Measurements from ENCODE around the gene NRG2. TPM values are rescaled to one million over a fixed set of nuclear protein-coding genes. Genes with fewer than 3 reads are reported as not detected.

NRG2 gene
- total and polyA plus RNA-seq, 2 of the 8 experiments (the other 6 are each of a cell fraction or from before 2014, with no cell fraction given): 0.27 to 0.54 TPM

- no peak overlapping the region for H3K56ac ChIP-seq (replicated peaks; ENCODE audit: insufficient read length, low read depth, low read length)
- no peak for FAIRE-seq
- no peak overlapping the region for H3K9ac ChIP-seq (replicated peaks in 1 of 4; ENCODE audit: extremely low read depth in 1 of 4, low read depth in 3 of 4, low read length in 3 of 4)
- TF ChIP-seq CTCF (IDR thresholded peaks at IDR 0.05; ENCODE audit: control extremely low read depth in 1 of 3, insufficient read depth in 1 of 3, low read depth in 1 of 3, low read length in 3 of 3) (no peak), TBP (IDR thresholded peaks at IDR 0.05; ENCODE audit: low read depth, low read length) (no peak), FOSL1 (IDR thresholded peaks at IDR 0.05; ENCODE audit: insufficient read depth, low read depth, low read length) (no peak), USF2 (IDR thresholded peaks at IDR 0.05; ENCODE audit: low read length) (no peak), RAD21 (IDR thresholded peaks at IDR 0.05 in 1 of 2, conservative IDR thresholded peaks at IDR 0.05 in 1 of 2; ENCODE audit: low read depth in 2 of 2, low read length in 2 of 2) (no peak), SUZ12 (IDR thresholded peaks at IDR 0.05; ENCODE audit: low read length) (no peak), BCL11A (IDR thresholded peaks at IDR 0.05; ENCODE audit: low read depth in 2 of 2, low read length in 2 of 2) (no peak)
These were observed 232.5 kb downstream of the NRG2 start for GRCh38 chr5:139810341-139811273.

More at GRCh38 chr5:139810341-139811273, 232.5 kb downstream of the NRG2 start:
- no peak overlapping the region for H3K4me2 ChIP-seq (ENCODE audit: insufficient read depth in 1 of 2, low read depth in 2 of 2, low read length in 2 of 2)
- no peak overlapping the region for H3K27ac ChIP-seq (ENCODE audit: low read depth, low read length)
- no peaks in the 10 kb centered on the region for H3K4me1 ChIP-seq (replicated peaks in 1 of 4; ENCODE audit: control insufficient read depth in 3 of 4, insufficient read depth in 4 of 4, low read length in 3 of 4)
- H4K8ac ChIP-seq (ENCODE audit: extremely low read depth, insufficient read depth, low read length): no peak overlapping the region
- no peak overlapping the region for H2BK12ac ChIP-seq (ENCODE audit: low read depth, low read length)
- no peak overlapping the region for H3K23ac ChIP-seq (ENCODE audit: insufficient read length)
- no peak overlapping the region for H3K18ac ChIP-seq (ENCODE audit: extremely low read depth, low read length)
- DNase-seq (ENCODE audit: low read depth in 1 of 2, low spot score in 2 of 2): no peak
- no peak overlapping the region for H4K5ac ChIP-seq (ENCODE audit: insufficient read length, low read depth, low read length)
- WGBS, 2 experiments (ENCODE audit: extremely low coverage in 1 of 2, insufficient coverage in 1 of 2, insufficient read length in 1 of 2, insufficient replicate concordance in 2 of 2, low coverage in 1 of 2, low lambda C conversion rate in 2 of 2, missing lambda C conversion rate in 1 of 2): 82% methylated on average over 8 of the region's 8 CpGs; no CpG with 5 or more reads in 1 of the 2 experiments
- H3K27me3 ChIP-seq (replicated peaks in 1 of 4; ENCODE audit: control insufficient read depth in 3 of 4, extremely low read depth in 1 of 4, insufficient read depth in 3 of 4, low read length in 3 of 4): no peaks in the 10 kb centered on the region
- H2AFZ ChIP-seq (ENCODE audit: low read length): no peak overlapping the region
- no peak overlapping the region for H2BK15ac ChIP-seq (ENCODE audit: low read length)
- H4K91ac ChIP-seq (replicated peaks; ENCODE audit: insufficient read length, low read length): no peak overlapping the region
- no peaks in the 10 kb centered on the region for H3K36me3 ChIP-seq (ENCODE audit: control insufficient read depth in 2 of 4, insufficient read depth in 4 of 4, low read length in 3 of 4)
- no peak overlapping the region for H3K4me3 ChIP-seq (ENCODE audit: extremely low read depth in 1 of 4, insufficient read depth in 2 of 4, low read depth in 3 of 4, low read length in 4 of 4)
- H3K79me1 ChIP-seq (ENCODE audit: low read depth, low read length): no peaks in the 10 kb centered on the region
- CTCF ChIA-PET (ENCODE audit: partially characterized antibody): interaction anchor here (1.2 to 9.2 kb wide), 9 partner anchors 9 to 158 kb away, joined by 3 to 68 read pairs (median 3); partner anchors contain the start of gene PSD2
- no peak overlapping the region for H3K4ac ChIP-seq (replicated peaks; ENCODE audit: insufficient read length, low read depth, low read length)
- no peaks in the 10 kb centered on the region for H3K9me3 ChIP-seq (ENCODE audit: insufficient read depth in 2 of 2, low read depth in 1 of 2, low read length in 1 of 2)
- no peaks in the 10 kb centered on the region for H4K20me1 ChIP-seq (replicated peaks in 1 of 2; ENCODE audit: control insufficient read depth in 1 of 2, insufficient read depth in 2 of 2, low read length in 2 of 2)
- POLR2A ChIA-PET (ENCODE audit: partially characterized antibody): no interaction called here
- no peak overlapping the region for H2AK5ac ChIP-seq (ENCODE audit: low read depth, low read length)
- no peaks in the 10 kb centered on the region for H3K79me2 ChIP-seq (ENCODE audit: control insufficient read depth in 1 of 2, insufficient read depth in 2 of 2, low read length in 2 of 2)
- H3K23me2 ChIP-seq (ENCODE audit: low read depth, low read length): no peaks in the 10 kb centered on the region
- no peak overlapping the region for H3K14ac ChIP-seq (ENCODE audit: insufficient read length)
- H2BK5ac ChIP-seq (ENCODE audit: low read depth, low read length): no peak overlapping the region
- H2BK20ac ChIP-seq (ENCODE audit: low read length): no peak overlapping the region
- no peak overlapping the region for H2BK120ac ChIP-seq (replicated peaks; ENCODE audit: low read depth, low read length)

All from H1 (cell line).